Activated CD4-positive, CD25-positive, alpha-beta regulatory T cell (primary cell): Measurements from ENCODE around the gene TMTC3.

ENCODE experiments used
- DNase-seq, 4 experiments: peaks; one replicate each; lab custom pipeline; 2025; lab: John Stamatoyannopoulos, UW

TMTC3 gene

GRCh38 chr12:88227263-88227662, 85.2 kb downstream of the TMTC3 start:
- DNase-seq = no peak

GRCh38 chr12:88227871-88228270, 85.8 kb downstream of the TMTC3 start:
- DNase-seq = no peak

GRCh38 chr12:88228720-88229119, 86.6 kb downstream of the TMTC3 start:
- DNase-seq = no peak

GRCh38 chr12:88230271-88230670, 88.2 kb downstream of the TMTC3 start:
- DNase-seq = no peak

GRCh38 chr12:88235183-88235833, 93.2 kb downstream of the TMTC3 start:
- no peak for DNase-seq

- DNase-seq = no peak
These were observed 95.8 kb downstream of the TMTC3 start for GRCh38 chr12:88237954-88238353.

- no peak for DNase-seq
These were observed 96.3 kb downstream of the TMTC3 start for GRCh38 chr12:88238406-88238805.

- no peak for DNase-seq
These were observed 99.9 kb downstream of the TMTC3 start for GRCh38 chr12:88241862-88242570.

- no peak for DNase-seq
These were observed 100.4 kb downstream of the TMTC3 start for GRCh38 chr12:88242571-88242925.

GRCh38 chr12:88242939-88243338, 100.8 kb downstream of the TMTC3 start:
- no peak for DNase-seq

GRCh38 chr12:88243982-88244381, 101.9 kb downstream of the TMTC3 start:
- DNase-seq = no peak

GRCh38 chr12:88245905-88246304, 103.8 kb downstream of the TMTC3 start:
- DNase-seq = no peak

GRCh38 chr12:88247241-88247643, 105.1 kb downstream of the TMTC3 start:
- no peak for DNase-seq

GRCh38 chr12:88248606-88249005, 106.5 kb downstream of the TMTC3 start:
- DNase-seq = no peak
